Panc1 (cell line): Measurements from ENCODE around the gene CNN2. TPM values are rescaled to one million over a fixed set of nuclear protein-coding genes. Genes with fewer than 3 reads are reported as not detected.

Experiments used
- ATAC-seq: fragments of 200-7000 bp; cut with Tn5 transposase; 2 replicates; pipeline ENCODE4 v1.9.1; 2020; ENCODE audit warnings: mild to moderate bottlenecking, moderate library complexity
- BruUV-seq: library from RNA; stranded (reverse); fragments of 400-500 nt; replicated peaks from 2 replicates; lab custom pipeline; 2021; lab: Mats Ljungman, UMichigan
- CTCF ChIA-PET: fragments of 300-600 bp; sonication (Branson Sonifier 250); formaldehyde crosslinking; loops from one replicate; lab custom pipeline; 2022; ENCODE audit warnings: antibody characterized with exemption; lab: Charles Lee
- POLR2A ChIA-PET: fragments of 300-600 bp; sonication (Branson Sonifier 250); formaldehyde crosslinking; loops from one replicate; lab custom pipeline; 2022; ENCODE audit warnings: antibody characterized with exemption; lab: Charles Lee
- DNase-seq: peaks from one replicate; pipeline ENCODE4 v3.0.0-alpha.2; 2010; ENCODE audit warnings: low read depth, low spot score
- H3K27ac ChIP-seq: 2 replicates; pipeline ENCODE4 v1.5.1; 2011; ENCODE audit warnings: mild to moderate bottlenecking, low read length, inconsistent platforms
- H3K27me3 ChIP-seq: fragments of 200-500 bp; sonication (Bioruptor generic); 2 replicates; pipeline ENCODE4 v1.6.0; 2014; ENCODE audit warnings: low read length, inconsistent platforms; ENCODE audit not compliant: control insufficient read depth, insufficient read depth
- H3K36me3 ChIP-seq: fragments of 200-500 bp; sonication (Bioruptor generic); 2 replicates; pipeline ENCODE4 v1.5.1; 2014; ENCODE audit warnings: inconsistent platforms, mild to moderate bottlenecking, low read length, moderate library complexity; ENCODE audit not compliant: control insufficient read depth, insufficient read depth
- H3K4me1 ChIP-seq: 2 replicates; pipeline ENCODE4 v1.5.1; 2011; ENCODE audit warnings: inconsistent platforms, mild to moderate bottlenecking, low read length, moderate library complexity; ENCODE audit not compliant: control insufficient read depth, insufficient read depth
- H3K4me3 ChIP-seq, 2 experiments: 2 replicates each; pipeline ENCODE4 v1.5.1; 2011 to 2012; ENCODE audit warnings: low read depth in 2 of 2, low read length in 2 of 2, mild to moderate bottlenecking in 2 of 2, inconsistent platforms in 1 of 2, moderate library complexity in 1 of 2
- H3K9me3 ChIP-seq: fragments of 200-500 bp; sonication (Bioruptor generic); 2 replicates; pipeline ENCODE4 v1.5.1; 2014; ENCODE audit warnings: low read depth, mild to moderate bottlenecking, inconsistent platforms, low read length, moderate library complexity; ENCODE audit not compliant: control insufficient read depth, insufficient read depth
- POLR2AphosphoS5 ChIP-seq: IDR thresholded peaks from 2 replicates; pipeline ENCODE4 v1.6.1; 2012; ENCODE audit warnings: mild to moderate bottlenecking, low read depth, low read length, moderate library complexity
- SIN3A ChIP-seq: IDR thresholded peaks from 2 replicates; pipeline ENCODE4 v1.6.1; 2012; ENCODE audit warnings: low read depth, mild to moderate bottlenecking, low read length, moderate library complexity, borderline replicate concordance; ENCODE audit not compliant: insufficient read depth
- TCF7L2 ChIP-seq: IDR thresholded peaks from 2 replicates; pipeline ENCODE4 v1.6.1; 2011; ENCODE audit warnings: mild to moderate bottlenecking, low read depth, low read length, inconsistent platforms
- in situ Hi-C: cut with HindIII; loops from 2 replicates; pipeline ENCODE4 v1.10.0; 2016; ENCODE audit warnings: low sequenced_read_pairs, low pct_unique_long_range_greater_than_20kb
- intact Hi-C: fragments of 100-400 bp; cut with micrococcal nuclease; formaldehyde crosslinking; loops from one replicate; pipeline ENCODE4 v1.10.0; 2022; ENCODE audit not compliant: unreplicated experiment
- total RNA-seq: library from RNA; stranded (reverse); gene quantifications from one replicate; pipeline ENCODE4 v1.2.1, GENCODE V29; 2021; ENCODE audit not compliant: unreplicated experiment
- TF ChIP-seq, protein P1 (sequence below), 2 experiments: IDR thresholded peaks; 2 replicates each; pipeline ENCODE4 v1.6.1; 2011 to 2012; ENCODE audit warnings: low read depth in 2 of 2, control low read depth in 1 of 2, low read length in 1 of 2, mild to moderate bottlenecking in 1 of 2, moderate library complexity in 1 of 2; ENCODE audit not compliant: insufficient read depth in 1 of 2
- TF ChIP-seq, protein P2 (sequence below): fragments of 450-650 bp; IDR thresholded peaks from 2 replicates; pipeline ENCODE4 v1.5.1; 2017; ENCODE audit warnings: mild to moderate bottlenecking

CNN2 gene
- total RNA-seq, 1 experiment from 2014 or later = 203 TPM

DNA sequence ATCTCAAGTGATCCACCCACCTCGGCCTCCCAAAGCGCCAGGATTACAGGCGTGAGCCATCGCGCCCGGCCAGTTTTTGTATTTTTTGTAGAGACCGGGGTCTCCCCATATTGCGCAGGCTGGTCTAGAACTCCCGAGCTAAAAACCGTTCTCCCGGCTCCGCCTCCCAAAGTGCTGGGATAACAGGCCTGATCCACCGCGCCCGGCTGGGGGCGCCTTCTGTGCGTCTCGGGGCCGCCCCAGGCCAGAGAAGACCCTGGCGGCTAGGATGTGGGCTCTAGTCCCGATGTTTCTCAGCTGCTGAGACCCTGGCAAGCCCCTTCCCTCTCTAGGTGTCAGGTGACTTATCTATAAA, 44.1 kb downstream of the CNN2 start:
- DNase-seq = no peak
- in situ Hi-C loops (no loop called here), intact Hi-C loops (no loop called here)
- Histone ChIP-seq H3K27ac (no peak overlapping the region), H3K27me3 (no peaks in the 10 kb centered on the region), H3K36me3 (no peaks in the 10 kb centered on the region; the same call in 1 of the 2 replicates), H3K9me3 (no peaks in the 10 kb centered on the region), H3K4me3 (no peak overlapping the region), H3K4me1 (peaks cover 15% of the 10 kb centered on the region)
- TF ChIP-seq POLR2AphosphoS5 (no peak), TCF7L2 (no peak), SIN3A (no peak)
- TF ChIP-seq, protein P1, sequence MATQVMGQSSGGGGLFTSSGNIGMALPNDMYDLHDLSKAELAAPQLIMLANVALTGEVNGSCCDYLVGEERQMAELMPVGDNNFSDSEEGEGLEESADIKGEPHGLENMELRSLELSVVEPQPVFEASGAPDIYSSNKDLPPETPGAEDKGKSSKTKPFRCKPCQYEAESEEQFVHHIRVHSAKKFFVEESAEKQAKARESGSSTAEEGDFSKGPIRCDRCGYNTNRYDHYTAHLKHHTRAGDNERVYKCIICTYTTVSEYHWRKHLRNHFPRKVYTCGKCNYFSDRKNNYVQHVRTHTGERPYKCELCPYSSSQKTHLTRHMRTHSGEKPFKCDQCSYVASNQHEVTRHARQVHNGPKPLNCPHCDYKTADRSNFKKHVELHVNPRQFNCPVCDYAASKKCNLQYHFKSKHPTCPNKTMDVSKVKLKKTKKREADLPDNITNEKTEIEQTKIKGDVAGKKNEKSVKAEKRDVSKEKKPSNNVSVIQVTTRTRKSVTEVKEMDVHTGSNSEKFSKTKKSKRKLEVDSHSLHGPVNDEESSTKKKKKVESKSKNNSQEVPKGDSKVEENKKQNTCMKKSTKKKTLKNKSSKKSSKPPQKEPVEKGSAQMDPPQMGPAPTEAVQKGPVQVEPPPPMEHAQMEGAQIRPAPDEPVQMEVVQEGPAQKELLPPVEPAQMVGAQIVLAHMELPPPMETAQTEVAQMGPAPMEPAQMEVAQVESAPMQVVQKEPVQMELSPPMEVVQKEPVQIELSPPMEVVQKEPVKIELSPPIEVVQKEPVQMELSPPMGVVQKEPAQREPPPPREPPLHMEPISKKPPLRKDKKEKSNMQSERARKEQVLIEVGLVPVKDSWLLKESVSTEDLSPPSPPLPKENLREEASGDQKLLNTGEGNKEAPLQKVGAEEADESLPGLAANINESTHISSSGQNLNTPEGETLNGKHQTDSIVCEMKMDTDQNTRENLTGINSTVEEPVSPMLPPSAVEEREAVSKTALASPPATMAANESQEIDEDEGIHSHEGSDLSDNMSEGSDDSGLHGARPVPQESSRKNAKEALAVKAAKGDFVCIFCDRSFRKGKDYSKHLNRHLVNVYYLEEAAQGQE (IDR thresholded peaks at IDR 0.05; ENCODE audit: insufficient read depth in 1 of 2, low read depth in 2 of 2, low read length in 1 of 2) = no peak
- TF ChIP-seq, protein P2, sequence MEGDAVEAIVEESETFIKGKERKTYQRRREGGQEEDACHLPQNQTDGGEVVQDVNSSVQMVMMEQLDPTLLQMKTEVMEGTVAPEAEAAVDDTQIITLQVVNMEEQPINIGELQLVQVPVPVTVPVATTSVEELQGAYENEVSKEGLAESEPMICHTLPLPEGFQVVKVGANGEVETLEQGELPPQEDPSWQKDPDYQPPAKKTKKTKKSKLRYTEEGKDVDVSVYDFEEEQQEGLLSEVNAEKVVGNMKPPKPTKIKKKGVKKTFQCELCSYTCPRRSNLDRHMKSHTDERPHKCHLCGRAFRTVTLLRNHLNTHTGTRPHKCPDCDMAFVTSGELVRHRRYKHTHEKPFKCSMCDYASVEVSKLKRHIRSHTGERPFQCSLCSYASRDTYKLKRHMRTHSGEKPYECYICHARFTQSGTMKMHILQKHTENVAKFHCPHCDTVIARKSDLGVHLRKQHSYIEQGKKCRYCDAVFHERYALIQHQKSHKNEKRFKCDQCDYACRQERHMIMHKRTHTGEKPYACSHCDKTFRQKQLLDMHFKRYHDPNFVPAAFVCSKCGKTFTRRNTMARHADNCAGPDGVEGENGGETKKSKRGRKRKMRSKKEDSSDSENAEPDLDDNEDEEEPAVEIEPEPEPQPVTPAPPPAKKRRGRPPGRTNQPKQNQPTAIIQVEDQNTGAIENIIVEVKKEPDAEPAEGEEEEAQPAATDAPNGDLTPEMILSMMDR = no peak
- ATAC-seq = no peak
- BruUV-seq = no TSS peak
- ChIA-PET POLR2A (no interaction called here), CTCF (no interaction called here)

DNA sequence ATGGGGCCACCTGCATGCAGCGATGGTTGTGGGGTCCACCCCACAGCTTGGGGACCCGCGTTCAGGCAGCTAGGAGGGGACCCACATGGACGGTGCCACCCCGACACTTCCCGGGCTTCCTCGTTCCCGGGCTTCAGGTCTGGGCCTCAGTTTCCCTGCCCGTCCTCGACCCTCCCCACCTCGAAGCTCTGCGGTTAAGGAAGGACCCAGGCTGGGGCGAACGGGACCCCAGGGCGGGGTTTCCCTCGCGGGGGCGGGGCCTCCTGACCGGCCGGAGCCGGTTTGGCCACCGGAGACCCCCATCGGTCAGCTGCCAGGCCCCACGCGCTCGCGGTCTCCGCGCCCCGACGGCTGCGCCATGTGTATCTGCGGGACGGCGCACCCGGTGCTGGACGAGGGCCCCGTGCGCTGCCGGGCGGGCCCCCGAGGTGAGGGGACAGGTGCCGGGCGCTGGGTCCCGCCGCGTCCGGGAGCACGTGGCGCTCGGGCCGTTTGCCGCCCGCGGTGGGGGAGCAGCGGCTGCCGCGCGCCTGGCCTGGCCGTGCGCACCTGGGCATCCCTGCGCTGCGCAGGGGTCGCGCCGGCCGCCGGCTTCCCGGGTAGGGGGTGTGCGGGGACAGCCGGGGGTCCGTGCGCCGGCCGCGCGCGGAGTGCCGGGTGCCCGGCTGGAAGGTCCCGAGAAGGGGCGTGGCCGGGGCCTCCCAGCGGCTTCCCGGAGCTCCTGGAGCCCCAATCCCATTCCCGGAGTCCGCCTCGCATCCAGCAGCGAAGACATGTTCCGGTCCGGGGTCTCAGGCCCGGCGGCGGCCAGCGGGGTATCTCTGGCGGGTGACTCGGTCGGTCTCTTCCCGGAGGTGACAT, 44.8 kb downstream of the CNN2 start:
- intact Hi-C loops (no loop called here), in situ Hi-C loops (no loop called here)
- TF ChIP-seq POLR2AphosphoS5 (no peak), SIN3A (no peak), TCF7L2 (no peak)
- TF ChIP-seq, protein P2 = no peak
- TF ChIP-seq, protein P1 (IDR thresholded peaks at IDR 0.05; ENCODE audit: insufficient read depth in 1 of 2, low read depth in 2 of 2, low read length in 1 of 2) = no peak
- no peaks in the 10 kb centered on the region; the same call in 1 of the 2 replicates for H3K36me3 ChIP-seq
- ATAC-seq (no peak), DNase-seq (no peak)
- H3K27me3 ChIP-seq = no peaks in the 10 kb centered on the region
- POLR2A ChIA-PET = no interaction called here
- H3K9me3 ChIP-seq = no peaks in the 10 kb centered on the region
- BruUV-seq = no TSS peak
- CTCF ChIA-PET = no interaction called here
- peaks cover 9% of the 10 kb centered on the region for H3K4me1 ChIP-seq
- H3K27ac ChIP-seq = no peak overlapping the region
- no peak overlapping the region for H3K4me3 ChIP-seq
